GM19023 (cell line): ENCODE measurements around the gene ESPN.
"Not testable (repeated sequence)": the region's sequence is repeated elsewhere in the genome, so short reads cannot be mapped to it uniquely, and the experiment has no call there.

Experiments used
- ATAC-seq: cut with Tn5 transposase; IDR thresholded peaks from one replicate; pipeline ENCODE4 v1.9.1; 2021; ENCODE audit warnings: mild to moderate bottlenecking, moderate library complexity; ENCODE audit not compliant: unreplicated experiment

ESPN gene

GRCh38 chr1:6477039-6477820, 52.7 kb downstream of the ESPN start:
- no peak for ATAC-seq

- no peak for ATAC-seq
Observed at GRCh38 chr1:6481820-6482219, 57.2 kb downstream of the ESPN start.

GRCh38 chr1:6483017-6483760, 58.6 kb downstream of the ESPN start:
- ATAC-seq = no peak

GRCh38 chr1:6483761-6484117, 59.2 kb downstream of the ESPN start:
- no peak for ATAC-seq

- ATAC-seq = no peak
Observed at GRCh38 chr1:6484826-6485167, 60.2 kb downstream of the ESPN start.

- no peak for ATAC-seq
Observed at GRCh38 chr1:6485168-6486101, 60.9 kb downstream of the ESPN start.

- no peak for ATAC-seq
Observed at GRCh38 chr1:6486433-6487011, 61.9 kb downstream of the ESPN start.

GRCh38 chr1:6487804-6488484, 63.4 kb downstream of the ESPN start:
- ATAC-seq = no peak

GRCh38 chr1:6488602-6489382, 64.2 kb downstream of the ESPN start:
- ATAC-seq = no peak

- ATAC-seq = no peak
Observed at GRCh38 chr1:6489383-6489765, 64.8 kb downstream of the ESPN start.

- ATAC-seq = peak; percentile 53
Observed at GRCh38 chr1:6489799-6490180, 65.2 kb downstream of the ESPN start.

GRCh38 chr1:6490181-6491080, 65.9 kb downstream of the ESPN start:
- peak; percentile 40 for ATAC-seq

GRCh38 chr1:6491081-6491449, 66.5 kb downstream of the ESPN start:
- ATAC-seq = no peak

- ATAC-seq = no peak
Observed at GRCh38 chr1:6491480-6491962, 66.9 kb downstream of the ESPN start, which contains the start of gene PLEKHG5. PLEKHG5 (minus strand) TSS chr1:6491667; CDS start chr1:6477571, 14,096 bp downstream.

- no peak for ATAC-seq
Observed at GRCh38 chr1:6491966-6492365, 67.4 kb downstream of the ESPN start.

GRCh38 chr1:6493834-6494223, 69.3 kb downstream of the ESPN start:
- ATAC-seq = not testable (repeated sequence)

GRCh38 chr1:6494627-6495026, 70.1 kb downstream of the ESPN start:
- no peak for ATAC-seq

GRCh38 chr1:6495041-6495441, 70.5 kb downstream of the ESPN start:
- no peak for ATAC-seq
